DOHH2 (cell line): Measurements from ENCODE around the gene CD164L2.

Experiments used
- EZH2phosphoT487 ChIP-seq: fragments of 200-600 bp; sonication (generic); IDR thresholded peaks from 2 replicates; pipeline ENCODE4 v1.6.1; 2017; ENCODE audit warnings: borderline replicate concordance, mild to moderate bottlenecking, antibody characterized with exemption, low read length, moderate library complexity, mixed read lengths
- TF ChIP-seq, protein P1 (sequence below): fragments of 200-600 bp; sonication (generic); IDR thresholded peaks from one replicate; pipeline ENCODE4 v1.5.1; 2014; ENCODE audit warnings: antibody characterized with exemption, mild to moderate bottlenecking, low read depth, low read length; ENCODE audit not compliant: poor library complexity, severe bottlenecking

DNA sequence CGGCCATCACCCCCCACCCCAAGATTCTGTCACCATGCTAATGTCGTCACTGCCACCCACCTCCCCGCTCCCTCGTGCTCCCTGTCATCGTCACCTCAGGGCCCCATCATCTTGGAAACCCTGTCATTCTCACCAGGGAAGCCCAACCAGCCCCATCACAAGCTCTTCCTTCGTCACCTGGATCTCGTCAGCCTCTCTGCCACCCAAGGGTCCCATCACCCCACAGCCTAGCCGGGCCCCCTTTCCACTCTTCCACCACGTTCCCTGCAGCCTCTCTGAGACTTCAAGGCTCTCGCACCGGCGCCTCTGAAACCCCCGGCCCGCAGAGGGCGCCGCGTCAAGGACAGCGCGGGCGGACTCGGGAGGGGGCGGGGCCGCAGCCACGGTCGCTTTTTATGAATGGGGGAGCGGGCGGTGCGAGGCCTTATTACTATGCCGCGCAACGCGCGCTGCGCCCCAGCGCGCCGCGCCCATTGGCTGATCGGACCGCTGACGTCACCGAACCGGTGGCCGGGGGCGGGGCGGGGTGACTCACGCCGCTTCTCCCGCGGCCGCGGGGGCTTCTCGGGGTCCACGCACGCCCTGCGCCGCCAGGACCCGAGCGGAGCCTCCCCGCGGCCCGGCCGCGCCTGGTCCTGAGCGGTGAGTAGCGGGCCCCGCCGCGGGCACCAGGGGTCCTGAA, 9.1 kb upstream of the CD164L2 start, which contains the start of gene GPR3:
- TF ChIP-seq, protein P1, sequence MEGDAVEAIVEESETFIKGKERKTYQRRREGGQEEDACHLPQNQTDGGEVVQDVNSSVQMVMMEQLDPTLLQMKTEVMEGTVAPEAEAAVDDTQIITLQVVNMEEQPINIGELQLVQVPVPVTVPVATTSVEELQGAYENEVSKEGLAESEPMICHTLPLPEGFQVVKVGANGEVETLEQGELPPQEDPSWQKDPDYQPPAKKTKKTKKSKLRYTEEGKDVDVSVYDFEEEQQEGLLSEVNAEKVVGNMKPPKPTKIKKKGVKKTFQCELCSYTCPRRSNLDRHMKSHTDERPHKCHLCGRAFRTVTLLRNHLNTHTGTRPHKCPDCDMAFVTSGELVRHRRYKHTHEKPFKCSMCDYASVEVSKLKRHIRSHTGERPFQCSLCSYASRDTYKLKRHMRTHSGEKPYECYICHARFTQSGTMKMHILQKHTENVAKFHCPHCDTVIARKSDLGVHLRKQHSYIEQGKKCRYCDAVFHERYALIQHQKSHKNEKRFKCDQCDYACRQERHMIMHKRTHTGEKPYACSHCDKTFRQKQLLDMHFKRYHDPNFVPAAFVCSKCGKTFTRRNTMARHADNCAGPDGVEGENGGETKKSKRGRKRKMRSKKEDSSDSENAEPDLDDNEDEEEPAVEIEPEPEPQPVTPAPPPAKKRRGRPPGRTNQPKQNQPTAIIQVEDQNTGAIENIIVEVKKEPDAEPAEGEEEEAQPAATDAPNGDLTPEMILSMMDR: peak; percentile 69
- no peak for TF ChIP-seq EZH2phosphoT487
